Measurements from ENCODE around the gene STC2.

STC2 gene

DNA sequence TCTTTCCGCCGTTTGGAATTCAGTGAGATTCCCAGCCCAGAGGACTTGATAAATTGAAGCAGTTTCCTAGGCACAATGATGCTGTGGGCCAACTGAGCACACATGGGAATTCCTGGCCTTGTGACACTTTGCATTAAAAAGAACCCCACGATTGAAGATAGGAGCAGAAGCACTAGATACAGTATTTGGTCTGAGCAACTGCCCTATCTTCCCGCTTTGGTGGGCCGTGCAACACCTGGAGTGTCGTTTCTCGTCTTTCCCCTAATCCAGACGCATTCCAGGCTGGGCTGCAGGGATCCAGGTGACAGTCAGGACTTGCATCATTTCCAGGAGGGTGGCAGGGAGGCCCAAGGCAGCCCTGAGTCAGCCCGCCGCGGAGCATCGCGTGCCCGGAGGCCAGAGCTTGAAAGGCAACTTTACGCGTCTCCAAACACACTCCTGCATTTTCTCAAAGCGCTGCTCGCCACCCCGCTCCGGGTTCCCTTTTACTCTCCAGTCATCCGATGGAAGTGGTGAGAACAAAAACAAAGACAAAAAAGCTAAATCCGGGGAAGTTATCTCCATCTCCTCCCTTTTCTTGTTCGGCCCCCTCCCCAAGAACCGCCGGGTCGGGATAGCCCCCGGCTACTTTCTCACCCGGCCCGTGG is 753 bp upstream of the STC2 start:
- peak; percentile 59 for DNase-seq

DNA sequence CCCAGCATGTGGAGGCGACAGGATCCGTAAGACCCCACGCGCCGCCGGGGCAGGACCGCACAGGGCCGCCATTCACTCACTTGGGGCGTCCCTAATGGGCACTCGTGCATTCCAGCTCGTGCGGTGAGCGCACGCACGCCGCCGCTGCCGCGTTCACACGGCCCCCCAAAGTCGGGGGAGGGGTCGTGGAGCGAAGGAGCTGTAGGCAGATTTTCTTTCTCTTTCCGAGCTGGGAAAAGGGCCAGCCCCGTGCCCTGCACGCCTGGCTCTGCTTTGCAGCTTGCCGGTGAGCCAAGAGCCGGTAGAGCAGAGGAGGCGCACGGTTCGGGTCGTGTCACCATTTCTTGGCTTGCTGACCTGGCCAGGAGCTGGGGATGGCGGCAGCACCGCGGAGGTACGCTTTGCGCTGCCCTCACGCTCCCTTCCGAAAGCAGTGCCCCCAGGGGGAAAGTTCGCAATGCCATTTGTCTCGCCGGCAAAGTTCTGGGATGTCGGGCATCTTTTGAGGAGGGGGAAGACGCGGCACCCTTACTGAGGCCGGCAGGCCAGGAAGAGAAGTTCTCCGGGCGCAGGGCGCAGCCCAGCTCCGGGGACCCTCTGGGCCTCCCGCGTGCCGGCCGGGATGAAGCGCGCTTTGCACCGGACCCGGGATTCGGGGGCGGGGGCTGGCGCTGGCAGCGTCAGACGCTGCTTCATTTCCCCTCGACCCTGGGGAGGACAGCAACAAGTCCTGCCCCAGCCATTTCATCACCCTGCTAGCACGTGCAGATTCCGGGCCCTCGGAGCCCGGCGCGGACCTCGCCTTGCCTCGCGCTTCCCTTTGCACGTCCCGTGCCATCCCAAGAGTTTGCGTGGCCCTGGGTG is 898 bp downstream of the STC2 start:
- no peak for DNase-seq

- DNase-seq, result peak; percentile 83
These were observed 1.7 kb downstream of the STC2 start for GRCh38 chr5:173326501-173326960.

GRCh38 chr5:173325091-173325698 is 3.0 kb downstream of the STC2 start:
- no peak for DNase-seq

DNA sequence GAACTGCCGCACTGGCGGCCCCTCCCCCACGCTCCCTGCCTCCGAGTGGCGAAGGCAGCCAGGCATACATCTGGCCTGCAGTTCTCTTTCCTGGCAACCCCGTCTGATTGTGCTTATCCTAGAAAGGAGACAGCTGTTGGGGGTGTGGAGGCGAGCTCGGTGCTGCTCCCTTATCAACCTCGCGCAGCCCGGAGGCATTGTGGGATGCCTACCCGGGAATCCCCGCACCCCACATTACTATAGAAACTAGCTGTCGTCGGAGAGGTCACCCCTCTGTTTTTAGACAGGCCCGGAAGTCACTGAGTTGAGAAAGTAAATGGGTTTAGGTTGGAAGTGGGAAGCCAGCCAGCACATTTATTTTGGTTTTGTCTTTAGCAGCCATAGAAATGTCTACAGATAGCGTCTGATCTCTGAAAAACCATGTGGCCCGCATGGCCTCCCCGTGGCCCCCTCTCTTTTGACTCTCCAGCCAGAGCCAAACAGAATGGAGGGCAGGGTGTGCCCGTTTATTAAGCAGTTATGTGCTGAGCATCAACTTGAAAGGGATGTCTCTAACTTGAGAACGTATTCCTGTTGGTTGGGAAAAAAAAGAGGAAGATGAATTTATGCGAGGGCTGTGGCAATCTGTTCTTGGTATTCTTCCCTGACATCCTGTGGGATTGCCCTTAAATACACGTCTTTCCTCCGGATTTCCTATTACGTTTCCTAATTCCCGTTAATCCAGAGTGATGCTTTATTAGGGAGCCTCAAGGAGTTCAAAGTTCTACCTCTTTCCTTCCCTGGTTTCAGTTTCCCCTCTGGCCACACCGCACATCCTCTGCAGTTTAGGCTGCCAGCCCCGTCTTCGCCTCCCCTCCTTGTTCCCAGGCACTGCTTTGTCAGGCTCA is 3.9 kb downstream of the STC2 start:
- no peak for DNase-seq

DNA sequence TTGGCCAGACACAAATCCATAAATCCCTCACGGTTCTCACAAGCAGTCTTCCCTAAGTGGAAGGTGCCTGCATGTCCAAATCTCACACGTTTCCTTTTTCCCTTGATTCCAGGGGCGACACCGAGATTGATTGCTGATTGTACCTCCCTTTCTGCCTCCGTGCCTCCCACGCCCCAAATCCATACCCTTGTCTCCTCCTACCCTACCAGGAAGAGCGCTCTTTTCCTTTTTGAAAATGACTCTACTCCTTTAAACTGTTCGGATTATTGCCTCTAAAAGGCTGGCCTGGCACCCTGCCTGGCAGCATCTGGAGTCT is 4.5 kb downstream of the STC2 start:
- no peak for DNase-seq

- no peak for DNase-seq
These were observed 5.0 kb downstream of the STC2 start for GRCh38 chr5:173323106-173323798.

- DNase-seq, result no peak
These were observed 6.3 kb downstream of the STC2 start for GRCh38 chr5:173321886-173322285.

GRCh38 chr5:173320259-173320658 is 8.0 kb downstream of the STC2 start:
- no peak for DNase-seq

GRCh38 chr5:173319646-173320045 is 8.6 kb downstream of the STC2 start:
- no peak for DNase-seq

GRCh38 chr5:173318881-173319620 is 9.2 kb downstream of the STC2 start:
- DNase-seq, result no peak

DNA sequence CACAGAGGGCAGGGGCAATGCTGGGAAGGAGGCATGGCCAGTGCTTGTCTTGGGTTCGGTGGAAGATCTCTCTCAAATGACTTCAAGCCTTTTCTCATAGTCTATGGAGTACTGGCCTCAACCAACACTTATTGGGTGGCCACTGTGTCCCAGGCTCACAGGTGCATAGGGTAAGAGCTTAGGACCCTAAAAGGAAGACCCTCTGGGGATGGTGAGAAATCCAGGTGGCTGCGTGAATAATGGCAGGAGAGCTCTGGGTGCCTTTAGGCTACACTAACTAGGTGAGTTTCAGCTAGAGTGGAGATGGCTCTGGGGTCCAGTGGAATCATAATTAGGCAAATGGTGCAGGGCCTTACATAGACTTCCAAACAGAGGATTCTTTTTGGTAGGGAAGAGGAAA is 9.9 kb downstream of the STC2 start:
- no peak for DNase-seq

DNA sequence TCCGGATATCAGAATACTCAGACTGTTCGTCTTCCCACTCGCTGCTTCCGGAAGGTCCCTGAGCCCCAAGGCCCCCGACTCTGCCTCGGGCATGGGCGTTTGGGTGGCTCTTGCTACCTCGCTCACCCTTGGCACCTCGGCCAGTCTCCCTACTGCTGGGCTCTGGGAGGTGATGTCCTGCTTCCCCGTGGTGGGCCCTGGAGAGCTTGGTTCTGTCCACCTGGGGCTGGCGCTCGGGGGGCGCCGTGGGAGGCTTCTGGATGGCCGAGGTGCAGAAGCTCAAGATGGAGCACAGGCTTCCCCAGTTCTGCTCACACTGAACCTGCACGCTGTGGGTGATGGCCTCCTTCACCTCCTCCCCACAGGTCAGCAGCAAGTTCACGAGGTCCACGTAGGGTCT is 10.4 kb downstream of the STC2 start:
- DNase-seq, result no peak

- no peak for DNase-seq
These were observed 11.0 kb downstream of the STC2 start for GRCh38 chr5:173317091-173317730.

- no peak for DNase-seq
These were observed 11.7 kb downstream of the STC2 start for GRCh38 chr5:173316339-173317020.

- no peak for DNase-seq
These were observed 12.5 kb downstream of the STC2 start for GRCh38 chr5:173315495-173316338.

GRCh38 chr5:173314166-173314952 is 13.9 kb downstream of the STC2 start:
- DNase-seq, result no peak

DNA sequence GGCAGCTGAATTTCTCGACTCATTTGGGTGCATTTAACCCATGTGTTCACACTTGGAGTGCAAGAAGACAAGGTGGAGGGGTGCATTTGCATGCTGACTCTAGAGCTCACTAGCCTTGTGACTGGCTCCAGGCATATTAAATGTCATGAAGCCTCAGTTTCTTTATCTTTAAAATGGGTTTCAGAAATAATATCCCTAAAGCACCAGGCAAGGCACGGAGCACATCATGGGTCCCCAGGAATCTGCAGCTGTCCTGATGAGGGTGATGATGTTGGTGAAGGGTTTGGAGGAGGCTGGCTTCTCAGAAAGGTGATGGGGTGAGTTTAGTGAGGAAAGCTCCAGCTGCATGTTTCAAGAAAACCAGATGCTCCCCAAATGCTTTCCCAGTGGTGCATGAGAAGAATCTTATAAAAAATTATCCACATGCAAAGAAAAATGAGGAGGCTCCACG is 14.8 kb downstream of the STC2 start:
- no peak for DNase-seq

DNA sequence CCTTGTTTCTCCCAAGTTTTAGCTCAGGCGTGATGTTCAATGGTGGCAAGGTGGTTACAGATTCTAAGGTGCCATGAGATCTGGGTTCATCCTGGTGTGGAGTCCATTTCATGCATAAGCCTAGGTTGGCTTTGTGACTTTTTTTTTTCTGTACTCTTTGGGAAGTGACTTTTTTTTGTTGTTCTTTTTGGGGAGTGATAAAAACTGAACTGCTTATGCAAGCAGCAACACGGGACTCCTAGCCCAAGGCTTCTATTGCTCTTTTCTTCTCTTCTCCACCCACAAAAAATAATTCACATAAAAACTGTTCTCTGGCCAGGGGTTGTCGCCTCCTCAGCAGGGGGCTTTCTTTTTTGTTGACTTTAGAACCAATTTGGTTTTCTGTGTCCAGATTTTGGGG is 15.4 kb downstream of the STC2 start:
- no peak for DNase-seq

All from amniotic stem cell (primary cell).